Measurements from ENCODE around the gene SPDYE1. TPM values are rescaled to one million over a fixed set of nuclear protein-coding genes. Genes with fewer than 3 reads are reported as not detected.
"Not testable (repeated sequence)": the region's sequence is repeated elsewhere in the genome, so short reads cannot be mapped to it uniquely, and the experiment has no call there.

The SPDYE1 gene
- total RNA-seq, 1 experiment from 2014 or later = not detected

GRCh38 chr7:44018857-44019807, 21.4 kb downstream of the SPDYE1 start:
- Histone ChIP-seq H3K79me2 (ENCODE audit: low read length) (peaks cover 14% of the 10 kb centered on the region), H3K4me2 (ENCODE audit: low read depth, low read length, poor library complexity, severe bottlenecking) (peak overlapping the region; percentile 65), H3K27ac (ENCODE audit: low read length) (peak overlapping the region; percentile 57), H3K9ac (ENCODE audit: low read length) (peak overlapping the region; percentile 83), H3K4me3 (ENCODE audit: low read length) (peak overlapping the region; percentile 81)
- H3K27me3 ChIP-seq (ENCODE audit: low read length); H4K20me1 ChIP-seq (ENCODE audit: insufficient read depth, low read depth, low read length); H3K9me2 ChIP-seq (replicated peaks; ENCODE audit: insufficient read depth, low read length); H2AFZ ChIP-seq (ENCODE audit: low read length); H3K36me3 ChIP-seq (ENCODE audit: insufficient read depth, low read length); H3K4me1 ChIP-seq (ENCODE audit: low read length); H3K9me3 ChIP-seq (ENCODE audit: low read length): not testable (repeated sequence)
- DNase-seq = peak; percentile 99

GRCh38 chr7:44019825-44020224, 22.1 kb downstream of the SPDYE1 start:
- H3K9me2 ChIP-seq (replicated peaks; ENCODE audit: insufficient read depth, low read length); H3K4me2 ChIP-seq (ENCODE audit: low read depth, low read length, poor library complexity, severe bottlenecking); H3K4me1 ChIP-seq (ENCODE audit: low read length); H3K36me3 ChIP-seq (ENCODE audit: insufficient read depth, low read length); H2AFZ ChIP-seq (ENCODE audit: low read length); H3K4me3 ChIP-seq (ENCODE audit: low read length); H3K27me3 ChIP-seq (ENCODE audit: low read length); H3K9me3 ChIP-seq (ENCODE audit: low read length); H4K20me1 ChIP-seq (ENCODE audit: insufficient read depth, low read depth, low read length); H3K27ac ChIP-seq (ENCODE audit: low read length); H3K9ac ChIP-seq (ENCODE audit: low read length); DNase-seq: not testable (repeated sequence)
- peaks cover 14% of the 10 kb centered on the region for H3K79me2 ChIP-seq (ENCODE audit: low read length)

- not testable (repeated sequence) for H2AFZ ChIP-seq (ENCODE audit: low read length); H4K20me1 ChIP-seq (ENCODE audit: insufficient read depth, low read depth, low read length); H3K4me2 ChIP-seq (ENCODE audit: low read depth, low read length, poor library complexity, severe bottlenecking); H3K9ac ChIP-seq (ENCODE audit: low read length); H3K4me3 ChIP-seq (ENCODE audit: low read length); H3K36me3 ChIP-seq (ENCODE audit: insufficient read depth, low read length); DNase-seq; H3K9me2 ChIP-seq (replicated peaks; ENCODE audit: insufficient read depth, low read length); H3K27me3 ChIP-seq (ENCODE audit: low read length); H3K9me3 ChIP-seq (ENCODE audit: low read length); H3K27ac ChIP-seq (ENCODE audit: low read length); H3K4me1 ChIP-seq (ENCODE audit: low read length)
- H3K79me2 ChIP-seq (ENCODE audit: low read length) = peaks cover 14% of the 10 kb centered on the region
Observed at GRCh38 chr7:44022069-44022468, 24.4 kb downstream of the SPDYE1 start.

- H3K36me3 ChIP-seq (ENCODE audit: insufficient read depth, low read length); H2AFZ ChIP-seq (ENCODE audit: low read length); H3K4me2 ChIP-seq (ENCODE audit: low read depth, low read length, poor library complexity, severe bottlenecking); H3K27ac ChIP-seq (ENCODE audit: low read length); H3K9ac ChIP-seq (ENCODE audit: low read length); H3K4me1 ChIP-seq (ENCODE audit: low read length); H3K27me3 ChIP-seq (ENCODE audit: low read length); H3K4me3 ChIP-seq (ENCODE audit: low read length); H4K20me1 ChIP-seq (ENCODE audit: insufficient read depth, low read depth, low read length); H3K9me3 ChIP-seq (ENCODE audit: low read length); H3K9me2 ChIP-seq (replicated peaks; ENCODE audit: insufficient read depth, low read length); DNase-seq: not testable (repeated sequence)
- H3K79me2 ChIP-seq (ENCODE audit: low read length) = peaks cover 10% of the 10 kb centered on the region
Observed at GRCh38 chr7:44022796-44023467, 25.2 kb downstream of the SPDYE1 start.

- not testable (repeated sequence) for H3K9me2 ChIP-seq (replicated peaks; ENCODE audit: insufficient read depth, low read length); H3K36me3 ChIP-seq (ENCODE audit: insufficient read depth, low read length); H3K9me3 ChIP-seq (ENCODE audit: low read length); H3K4me2 ChIP-seq (ENCODE audit: low read depth, low read length, poor library complexity, severe bottlenecking); H2AFZ ChIP-seq (ENCODE audit: low read length); H3K4me3 ChIP-seq (ENCODE audit: low read length); H4K20me1 ChIP-seq (ENCODE audit: insufficient read depth, low read depth, low read length); H3K9ac ChIP-seq (ENCODE audit: low read length); H3K27me3 ChIP-seq (ENCODE audit: low read length); DNase-seq; H3K4me1 ChIP-seq (ENCODE audit: low read length); H3K27ac ChIP-seq (ENCODE audit: low read length); H3K79me2 ChIP-seq (ENCODE audit: low read length)
Observed at GRCh38 chr7:44029433-44029832, 31.7 kb downstream of the SPDYE1 start.

GRCh38 chr7:44030029-44030428, 32.3 kb downstream of the SPDYE1 start:
- H3K9ac ChIP-seq (ENCODE audit: low read length); H3K4me3 ChIP-seq (ENCODE audit: low read length); H3K9me3 ChIP-seq (ENCODE audit: low read length); H3K9me2 ChIP-seq (replicated peaks; ENCODE audit: insufficient read depth, low read length); H3K4me2 ChIP-seq (ENCODE audit: low read depth, low read length, poor library complexity, severe bottlenecking); H3K36me3 ChIP-seq (ENCODE audit: insufficient read depth, low read length); H2AFZ ChIP-seq (ENCODE audit: low read length); H3K4me1 ChIP-seq (ENCODE audit: low read length); H4K20me1 ChIP-seq (ENCODE audit: insufficient read depth, low read depth, low read length); DNase-seq; H3K79me2 ChIP-seq (ENCODE audit: low read length); H3K27ac ChIP-seq (ENCODE audit: low read length); H3K27me3 ChIP-seq (ENCODE audit: low read length): not testable (repeated sequence)

- not testable (repeated sequence) for H4K20me1 ChIP-seq (ENCODE audit: insufficient read depth, low read depth, low read length); H3K9me3 ChIP-seq (ENCODE audit: low read length); H3K9me2 ChIP-seq (replicated peaks; ENCODE audit: insufficient read depth, low read length); H3K9ac ChIP-seq (ENCODE audit: low read length); DNase-seq; H2AFZ ChIP-seq (ENCODE audit: low read length); H3K4me2 ChIP-seq (ENCODE audit: low read depth, low read length, poor library complexity, severe bottlenecking); H3K27me3 ChIP-seq (ENCODE audit: low read length); H3K27ac ChIP-seq (ENCODE audit: low read length); H3K79me2 ChIP-seq (ENCODE audit: low read length); H3K36me3 ChIP-seq (ENCODE audit: insufficient read depth, low read length); H3K4me3 ChIP-seq (ENCODE audit: low read length); H3K4me1 ChIP-seq (ENCODE audit: low read length)
Observed at GRCh38 chr7:44031319-44031718, 33.6 kb downstream of the SPDYE1 start.

- H3K27ac ChIP-seq (ENCODE audit: low read length); H3K9me2 ChIP-seq (replicated peaks; ENCODE audit: insufficient read depth, low read length); H3K36me3 ChIP-seq (ENCODE audit: insufficient read depth, low read length); H4K20me1 ChIP-seq (ENCODE audit: insufficient read depth, low read depth, low read length); H3K79me2 ChIP-seq (ENCODE audit: low read length); H3K4me1 ChIP-seq (ENCODE audit: low read length); H3K27me3 ChIP-seq (ENCODE audit: low read length); H3K9me3 ChIP-seq (ENCODE audit: low read length); H3K4me3 ChIP-seq (ENCODE audit: low read length); H2AFZ ChIP-seq (ENCODE audit: low read length); H3K9ac ChIP-seq (ENCODE audit: low read length); H3K4me2 ChIP-seq (ENCODE audit: low read depth, low read length, poor library complexity, severe bottlenecking): not testable (repeated sequence)
- peak; percentile 24 for DNase-seq
Observed at GRCh38 chr7:44032031-44032430, 34.3 kb downstream of the SPDYE1 start.
